Activated CD4-positive, alpha-beta T cell treated with anti-CD3 and anti-CD28 coated beads, Interleukin-10, Interleukin-2, amounts not matched to agents 100 ng/mL and 50 ng/mL, durations not matched to agents 16 hours and 8 hours (primary cell): Measurements from ENCODE around the gene DSN1.

Experiments
- DNase-seq: peaks from one replicate; pipeline ENCODE4 v3.0.0-alpha.2; 2020

The DSN1 gene

DNA sequence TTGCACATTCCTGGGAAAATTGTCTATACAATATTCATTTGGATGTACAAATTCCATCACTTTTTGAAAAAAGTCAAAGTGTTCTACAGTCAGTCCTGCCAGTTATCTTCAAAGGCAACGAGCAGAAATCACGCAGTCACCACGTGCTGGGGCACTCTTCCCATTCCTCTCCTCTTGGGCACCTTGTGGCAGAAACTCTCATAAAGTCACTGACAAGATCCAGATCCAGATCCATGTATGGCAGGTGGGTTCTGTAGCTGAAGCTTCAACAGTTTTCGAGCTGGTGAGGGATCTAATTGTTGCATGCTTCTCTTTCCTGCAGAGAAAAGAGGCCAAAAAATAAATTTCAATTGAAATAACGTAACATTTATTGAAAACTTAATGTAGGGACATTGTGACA is 21.0 kb downstream of the DSN1 start:
- DNase-seq = no peak

DNA sequence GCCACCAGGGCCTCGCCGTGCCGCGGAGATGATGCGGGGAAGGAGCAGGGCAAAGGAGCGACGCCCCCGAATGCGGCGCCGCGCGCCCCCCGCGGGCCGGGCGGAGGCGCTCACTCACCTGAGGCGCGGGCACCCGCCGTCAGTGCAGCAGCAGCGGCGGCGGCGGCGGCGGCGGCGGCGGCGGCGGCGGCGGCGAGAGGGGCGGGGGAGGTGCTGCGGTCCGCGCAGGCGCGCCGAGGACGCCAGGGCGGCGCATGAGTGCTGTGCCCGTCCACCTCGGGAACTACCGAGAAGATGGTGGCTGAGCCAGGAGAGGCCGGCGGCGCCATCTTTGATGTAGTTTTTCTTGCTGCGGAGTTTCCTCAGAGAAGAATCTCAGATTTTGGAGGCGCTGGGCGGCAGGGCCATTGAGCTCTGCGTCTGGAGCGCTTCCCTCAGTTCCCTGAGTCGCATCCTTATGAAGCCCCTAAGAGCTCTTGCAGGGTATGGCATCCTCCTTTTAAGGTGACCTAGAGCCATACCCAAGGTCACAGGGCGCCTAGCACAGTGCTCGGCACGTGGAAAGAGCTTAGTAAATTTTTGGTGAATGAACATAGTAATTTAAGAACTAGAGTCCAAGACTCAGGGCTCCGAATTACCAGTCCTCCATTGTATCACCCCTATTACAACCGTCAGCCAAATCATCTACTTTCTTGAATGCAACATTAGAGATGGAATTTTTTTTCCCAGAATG is 27.5 kb downstream of the DSN1 start, which contains the start of gene NDRG3:
NDRG3 (minus strand) TSS at position 164 of the 733 bp plus-strand sequence. CDS start 24,355 bp downstream, outside the sequence.
- peak; percentile 95 for DNase-seq

DNA sequence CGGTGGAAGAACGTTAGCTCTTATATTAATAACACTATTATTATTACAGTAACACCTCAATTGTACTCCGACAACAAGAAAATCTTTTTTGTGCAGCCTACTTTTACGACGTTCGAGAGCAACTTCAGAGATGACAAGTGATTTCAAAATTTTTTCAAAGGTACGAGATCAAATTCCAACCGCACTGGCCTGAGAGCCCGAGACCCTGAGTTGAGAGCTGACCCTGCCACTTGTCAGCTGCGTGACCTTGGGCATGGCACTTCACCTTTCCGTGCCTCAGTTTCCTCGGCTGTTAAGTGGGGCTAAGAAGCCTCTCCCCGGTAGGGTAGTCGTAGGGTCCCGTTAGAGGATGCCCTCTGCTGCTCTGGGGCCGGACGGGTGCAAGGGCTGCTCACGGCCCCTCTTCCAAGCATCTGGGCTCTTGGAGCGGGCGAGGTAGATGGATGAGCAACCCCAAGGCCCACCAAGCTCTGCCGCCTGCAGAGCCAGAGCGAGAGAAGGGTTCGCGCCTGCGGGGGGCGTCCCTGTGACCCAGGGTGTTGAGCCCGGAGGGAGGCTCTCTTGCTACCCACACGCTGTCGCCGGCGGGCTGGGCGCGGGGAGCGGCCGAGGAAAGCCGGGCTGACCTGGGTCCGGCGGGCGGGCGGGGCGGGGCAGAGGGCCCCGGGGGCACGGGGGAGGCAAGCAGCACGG is 28.2 kb downstream of the DSN1 start:
- no peak for DNase-seq

DNA sequence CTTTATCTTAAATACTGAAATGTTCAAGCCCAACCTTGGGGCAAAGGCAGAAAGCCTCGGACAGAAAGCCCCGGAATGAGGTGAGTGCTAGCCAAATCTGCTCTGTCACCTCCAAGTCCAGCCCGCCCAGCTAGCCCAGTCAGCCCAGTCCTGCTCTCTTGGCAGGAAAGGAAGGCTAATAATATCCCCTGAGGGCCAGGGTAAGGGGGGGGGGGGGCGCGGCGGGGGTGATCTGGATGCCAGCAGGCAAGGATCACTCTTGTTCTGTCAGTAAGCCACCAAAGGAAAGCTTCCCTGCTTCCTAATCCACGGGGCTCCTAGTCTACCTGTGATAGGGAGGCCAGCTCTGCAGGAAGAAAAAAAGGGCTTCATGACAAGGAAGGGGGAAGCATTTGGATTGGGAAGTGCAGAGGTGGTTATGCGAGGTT is 28.8 kb downstream of the DSN1 start:
- no peak for DNase-seq

DNA sequence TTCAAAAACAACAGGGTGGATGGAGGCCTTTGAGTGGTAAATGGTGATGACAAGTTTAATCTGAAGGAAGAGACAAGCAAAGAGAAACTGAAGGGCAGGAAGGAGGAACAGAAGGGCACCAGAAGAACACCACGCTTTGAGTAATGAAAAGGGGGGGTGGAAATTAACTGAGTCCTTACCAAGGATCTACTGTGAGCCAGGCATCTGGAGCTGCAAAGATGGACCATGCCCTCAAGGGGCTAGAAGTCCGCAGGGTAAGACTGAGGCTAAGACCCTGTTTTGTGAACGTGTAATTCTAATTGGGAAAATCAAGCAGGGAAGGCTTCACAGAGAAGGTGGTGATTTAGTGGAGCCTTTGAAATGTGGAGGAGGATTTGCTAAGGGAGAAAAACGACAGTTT is 29.3 kb downstream of the DSN1 start:
- DNase-seq = no peak

DNA sequence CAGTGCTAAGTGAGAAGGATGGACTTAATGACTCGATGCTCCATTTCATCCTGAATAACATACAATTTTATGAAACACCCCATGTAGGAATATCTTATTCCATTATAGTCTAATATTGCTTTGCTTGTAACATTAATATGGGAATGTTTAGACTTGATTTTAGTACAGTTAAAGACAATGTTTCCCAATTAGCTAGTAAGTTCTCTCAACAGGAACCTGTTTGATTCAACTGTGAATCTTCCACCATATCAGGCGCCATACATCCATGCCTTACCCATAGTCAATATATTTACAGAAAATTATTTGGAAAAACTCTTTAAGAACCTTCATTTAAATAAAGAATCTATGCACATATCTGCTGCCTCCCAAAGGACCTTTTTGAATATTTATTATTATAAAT is 31.0 kb downstream of the DSN1 start:
- DNase-seq = no peak

DNA sequence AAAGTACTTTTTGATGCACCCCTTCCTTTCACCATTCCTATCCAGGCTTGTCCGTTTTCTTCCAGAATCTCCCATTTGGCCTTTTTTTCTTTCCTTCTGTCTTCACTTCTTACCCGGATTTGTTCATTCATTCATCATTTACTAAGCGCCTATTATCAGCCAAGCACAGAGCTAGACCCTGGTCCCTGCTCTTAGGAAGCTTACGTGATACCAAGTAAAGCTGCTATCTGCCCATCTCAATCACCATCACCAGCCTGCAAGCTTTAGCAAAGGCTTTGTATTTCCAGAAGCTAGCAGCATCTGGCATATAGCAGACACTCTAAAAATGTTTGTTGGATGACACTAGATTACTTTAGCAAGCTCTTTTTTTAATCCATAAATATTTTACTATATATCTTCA is 32.5 kb downstream of the DSN1 start:
- no peak for DNase-seq

DNA sequence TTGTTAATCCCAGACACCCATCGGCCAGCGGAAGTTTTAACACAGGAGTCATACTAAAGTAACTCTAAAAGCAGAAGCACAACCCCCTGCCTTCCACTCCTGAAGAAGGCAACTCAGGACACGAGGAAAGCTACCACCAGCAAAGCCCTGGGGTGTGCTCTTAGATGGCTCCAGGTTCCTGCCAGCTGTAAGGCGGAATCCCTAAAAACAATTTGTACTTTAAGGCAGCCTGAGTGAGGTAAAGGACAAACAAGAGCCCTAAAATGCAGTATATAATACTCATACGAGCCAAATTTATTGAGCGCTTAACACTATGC is 36.4 kb downstream of the DSN1 start:
- DNase-seq = no peak

DNA sequence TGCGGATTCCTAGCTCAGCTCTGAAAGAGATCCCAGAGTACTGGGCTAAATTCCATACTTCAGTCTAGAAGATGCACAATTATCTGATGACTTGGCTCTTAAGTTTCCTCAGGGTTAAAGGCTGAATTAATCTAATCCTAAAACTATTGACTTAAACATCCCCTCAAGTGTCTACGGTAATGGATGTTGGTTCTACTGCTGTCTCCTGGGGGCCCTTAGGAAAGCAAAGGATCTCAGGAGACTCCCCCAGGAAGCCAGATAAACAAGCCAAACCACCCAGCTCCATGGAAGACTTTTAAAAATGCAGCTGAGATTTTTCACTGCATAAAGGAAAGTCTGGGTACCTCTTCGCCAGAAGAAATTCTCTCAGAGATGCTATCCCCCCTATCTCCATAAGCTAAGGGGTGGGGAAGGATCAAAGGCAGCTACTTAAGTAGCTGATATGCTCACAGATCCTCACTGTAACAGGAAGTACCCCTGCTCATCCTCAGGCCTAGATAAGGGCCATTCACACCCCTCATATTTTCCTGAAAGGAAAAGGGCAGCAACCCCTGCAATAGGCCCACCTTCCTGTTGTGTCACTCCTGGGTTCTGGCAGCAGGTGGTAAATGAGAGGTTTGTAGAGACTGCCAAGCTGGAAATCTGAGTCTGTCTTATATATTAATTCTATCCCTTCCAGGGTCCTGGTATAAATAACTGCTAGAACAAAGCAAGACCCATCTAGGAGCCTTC is 36.9 kb downstream of the DSN1 start:
- DNase-seq = no peak

DNA sequence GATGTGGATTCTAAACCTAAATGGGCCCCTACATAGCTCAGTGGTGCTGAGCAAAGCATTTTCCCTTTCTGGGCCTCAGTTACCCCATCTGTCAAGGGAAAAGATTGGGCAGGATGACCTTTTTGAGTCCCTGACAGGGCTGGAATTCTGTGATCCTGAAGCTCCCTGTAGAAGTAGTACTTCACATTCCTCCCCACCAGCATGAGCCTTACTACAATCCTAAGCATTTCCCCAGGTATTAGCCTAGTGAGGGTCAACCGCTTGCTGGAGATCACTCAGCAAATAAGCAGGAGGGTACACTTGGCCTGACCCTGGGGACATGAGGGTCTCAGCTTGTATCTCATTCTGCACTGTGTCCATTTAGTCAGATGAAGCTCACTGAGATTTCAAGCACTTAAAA is 41.1 kb downstream of the DSN1 start:
- no peak for DNase-seq

DNA sequence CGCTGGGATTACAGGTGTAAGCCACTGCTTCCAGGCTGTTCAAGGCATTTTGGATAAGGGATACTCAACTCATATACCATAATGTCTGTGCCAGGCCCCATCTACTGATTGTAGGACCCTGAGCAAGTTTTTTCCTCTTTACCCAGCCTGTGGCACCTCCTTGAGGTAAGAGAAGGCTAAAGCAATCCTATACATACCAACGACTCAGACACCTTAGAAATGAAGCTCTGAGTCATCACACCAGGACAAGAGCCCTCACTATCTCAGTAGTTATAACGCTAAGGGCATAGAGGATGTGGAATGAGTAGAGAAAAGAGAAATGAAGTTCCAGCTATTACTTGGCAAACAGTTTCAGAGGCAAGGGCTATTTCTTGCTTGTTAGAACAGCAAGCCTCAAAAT is 44.6 kb downstream of the DSN1 start:
- DNase-seq = peak; percentile 78

DNA sequence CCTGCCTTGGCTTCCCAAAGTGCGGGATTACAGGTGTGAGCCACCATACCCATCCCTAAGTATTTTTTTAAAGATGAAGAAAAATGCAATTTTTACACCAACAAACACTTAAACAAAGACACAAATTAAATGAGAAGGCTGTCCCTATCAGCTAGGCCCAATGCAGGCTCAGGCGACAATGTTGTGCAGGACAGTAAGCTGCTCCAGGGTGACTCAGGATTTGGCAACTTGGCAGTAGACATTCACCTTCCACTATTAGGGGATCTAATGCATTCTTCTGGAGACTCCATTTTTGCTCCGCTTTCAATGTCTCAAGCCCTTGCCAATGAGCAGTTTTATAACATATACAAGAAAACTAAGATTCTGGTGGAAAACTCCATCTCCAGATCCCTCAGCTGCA is 47.4 kb downstream of the DSN1 start:
- DNase-seq = no peak

DNA sequence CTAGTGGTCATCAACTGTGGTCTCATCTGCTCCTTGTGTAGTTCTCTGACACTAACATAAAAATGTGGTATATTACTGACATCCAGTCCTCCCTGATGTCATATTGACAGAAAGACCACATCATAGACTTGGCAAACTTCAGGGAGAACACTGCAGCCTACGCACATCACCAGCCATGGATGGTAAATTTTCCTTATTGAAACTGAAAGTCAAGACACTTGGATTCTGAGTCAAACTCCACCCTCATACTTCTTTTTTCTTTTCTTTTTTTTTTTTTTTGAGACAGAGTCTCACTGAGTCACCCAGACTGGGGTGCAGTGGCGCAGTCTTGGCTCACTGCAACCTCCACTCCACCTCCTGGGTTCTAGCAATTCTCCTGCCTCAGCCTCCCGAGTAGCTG is 53.1 kb downstream of the DSN1 start:
- peak; percentile 39 for DNase-seq

DNA sequence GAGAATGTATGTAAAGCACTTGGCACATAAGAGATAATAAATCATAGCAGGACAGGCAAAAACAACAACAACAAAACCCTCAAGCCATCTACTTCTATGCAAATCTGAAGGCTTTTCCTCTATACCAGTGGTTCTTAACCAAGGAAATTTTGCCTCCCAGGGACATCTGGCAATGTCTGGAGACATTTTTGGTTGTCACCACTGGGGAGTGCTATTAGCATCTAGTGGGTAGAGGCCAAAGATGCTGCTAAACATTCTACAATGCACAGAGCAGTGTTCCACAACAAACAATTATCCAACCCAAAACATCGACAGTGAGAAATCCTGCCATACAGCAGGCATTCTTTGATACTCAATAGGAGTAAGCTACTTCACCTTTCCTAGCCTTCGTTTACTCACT is 55.9 kb downstream of the DSN1 start:
- DNase-seq = peak; percentile 16

DNA sequence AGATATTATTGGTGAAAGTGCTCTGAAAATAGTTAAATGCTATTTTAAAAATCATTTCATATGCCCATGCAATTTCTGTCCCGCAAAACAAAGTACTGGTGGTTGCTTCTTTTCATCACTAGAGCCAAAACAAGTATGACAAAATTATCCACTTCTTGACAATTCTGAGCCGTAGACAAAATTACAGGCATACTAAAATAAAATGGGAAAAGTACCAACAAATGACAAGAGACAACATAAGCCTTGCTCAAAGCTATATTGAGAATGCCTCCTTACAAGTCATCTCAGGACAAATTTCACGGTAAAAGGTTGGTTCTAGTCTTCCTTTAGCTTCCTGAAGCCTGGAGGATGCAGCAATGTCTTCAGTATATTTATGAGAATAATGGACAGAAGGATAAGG is 56.5 kb downstream of the DSN1 start:
- no peak for DNase-seq

DNA sequence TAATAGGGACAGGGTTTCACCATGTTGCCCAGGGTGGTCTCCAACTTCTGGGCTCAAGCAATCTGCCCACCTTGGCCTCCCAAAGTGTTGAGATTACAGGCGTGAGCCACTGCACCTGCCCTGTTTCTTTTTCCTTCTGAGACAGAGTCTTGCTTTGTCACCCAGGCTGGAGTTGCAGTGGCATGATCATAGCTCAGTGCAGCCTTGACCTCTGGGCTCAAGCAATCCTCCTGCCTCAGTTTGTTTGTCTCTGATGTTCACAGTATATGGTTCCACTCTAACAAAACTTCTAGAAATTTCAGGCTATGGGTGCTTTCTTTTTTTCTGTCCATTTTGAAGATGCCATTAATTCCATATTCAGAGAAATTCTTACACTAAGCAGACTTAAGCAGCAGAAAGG is 60.8 kb downstream of the DSN1 start:
- DNase-seq = no peak

DNA sequence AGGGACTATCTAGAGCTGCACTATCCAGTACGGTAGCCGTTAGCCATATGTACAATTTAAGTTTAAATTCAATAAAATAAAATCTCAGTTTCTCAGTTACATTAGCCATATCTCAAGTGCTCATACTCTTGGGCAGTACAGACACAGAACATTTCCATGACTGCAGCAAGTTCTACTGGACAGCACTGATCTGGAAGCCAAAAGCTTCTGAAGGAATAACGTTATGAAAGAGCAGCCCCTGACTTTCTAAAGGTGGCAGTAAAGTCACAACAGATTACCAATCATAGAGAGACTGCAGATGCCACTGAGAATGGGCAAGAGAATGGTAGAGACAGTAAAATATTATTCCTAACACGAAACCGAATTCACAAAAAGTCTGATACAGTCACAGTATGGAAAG is 64.4 kb downstream of the DSN1 start:
- no peak for DNase-seq

DNA sequence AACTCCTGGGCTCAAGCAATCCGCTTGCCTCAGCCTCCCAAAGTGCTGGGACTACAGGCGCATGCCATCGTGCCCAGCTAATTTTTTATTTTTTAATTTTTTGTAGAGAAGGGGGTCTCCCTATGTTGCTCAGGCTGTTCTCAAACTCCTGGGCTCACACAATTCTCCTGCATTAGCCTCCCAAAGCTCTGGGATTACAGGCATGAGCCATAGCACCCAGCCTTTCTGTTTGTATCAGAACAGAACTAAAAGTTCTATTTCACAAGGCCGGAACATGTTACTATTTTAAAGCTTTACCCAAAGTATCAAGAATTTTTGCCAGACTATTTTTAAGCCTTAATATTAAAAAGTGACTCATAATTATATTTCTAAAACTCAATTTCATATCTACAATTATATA is 70.0 kb downstream of the DSN1 start:
- DNase-seq = no peak
